Stimulated activated CD8-positive, alpha-beta memory T cell treated with anti-CD3 and anti-CD28 coated beads, Interleukin-15, amount 100 ng/mL, for 24 hours (primary cell): ENCODE data around the gene SIRT5.

Experiments
- DNase-seq: peaks from one replicate; pipeline ENCODE4 v3.0.0-alpha.2; 2020; ENCODE audit warnings: low read depth

Gene SIRT5

DNA sequence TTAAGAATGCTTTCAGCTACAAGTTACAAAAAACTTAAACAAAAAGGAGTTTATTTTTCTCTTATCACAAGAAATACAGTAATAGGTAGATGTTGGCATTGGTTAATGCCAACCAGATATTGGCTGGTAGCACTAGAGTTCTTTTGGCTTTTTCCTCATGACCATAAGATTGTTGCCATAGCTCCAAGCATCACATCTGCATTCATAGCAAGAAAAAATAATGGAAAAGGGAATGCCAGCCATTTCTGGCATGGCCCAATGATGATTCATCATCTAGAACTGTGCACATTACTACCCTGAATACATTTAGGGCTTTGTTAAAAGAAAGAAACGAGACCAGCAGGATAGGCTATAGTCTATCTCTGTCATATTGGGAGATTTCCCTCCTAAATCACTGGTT lies 20.8 kb upstream of the SIRT5 start:
- no peak for DNase-seq

- no peak for DNase-seq
Measured at GRCh38 chr6:13554929-13555333, 19.5 kb upstream of the SIRT5 start.

GRCh38 chr6:13557841-13558240 lies 16.6 kb upstream of the SIRT5 start:
- no peak for DNase-seq

- no peak for DNase-seq
Measured at GRCh38 chr6:13558718-13559117, 15.7 kb upstream of the SIRT5 start.

- no peak for DNase-seq
Measured at GRCh38 chr6:13559251-13559650, 15.2 kb upstream of the SIRT5 start.

DNA sequence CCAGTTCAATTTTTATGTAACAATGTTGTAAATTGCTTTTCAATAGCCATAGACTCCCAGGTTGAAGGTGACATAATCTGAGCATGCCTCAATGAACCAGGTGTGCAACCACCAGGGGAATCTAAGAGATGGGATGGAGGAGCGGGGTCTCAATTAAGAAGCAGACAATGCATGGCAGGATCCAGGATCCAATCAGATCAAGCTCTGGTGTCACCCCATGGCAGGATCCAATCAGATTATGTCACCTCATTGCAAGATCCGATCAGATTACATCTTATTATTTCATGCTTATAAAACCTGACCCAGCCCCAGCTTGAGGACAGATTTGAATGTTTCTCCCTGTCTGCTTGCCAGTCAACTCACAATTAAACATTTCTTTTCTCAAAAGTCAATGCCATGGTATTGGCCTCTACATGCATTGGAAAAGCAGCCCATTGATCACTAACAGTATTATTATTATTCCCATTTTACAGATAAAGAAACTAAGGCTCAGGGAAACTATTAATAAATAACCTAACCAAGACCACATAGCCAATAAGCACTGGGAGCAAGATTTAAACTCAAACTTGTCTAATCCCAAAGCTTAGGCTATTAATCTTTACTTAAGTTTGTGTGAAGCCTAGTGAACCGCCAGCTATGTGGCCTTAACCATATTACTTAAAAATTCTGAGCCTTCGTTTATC lies 14.3 kb upstream of the SIRT5 start:
- DNase-seq, result no peak

DNA sequence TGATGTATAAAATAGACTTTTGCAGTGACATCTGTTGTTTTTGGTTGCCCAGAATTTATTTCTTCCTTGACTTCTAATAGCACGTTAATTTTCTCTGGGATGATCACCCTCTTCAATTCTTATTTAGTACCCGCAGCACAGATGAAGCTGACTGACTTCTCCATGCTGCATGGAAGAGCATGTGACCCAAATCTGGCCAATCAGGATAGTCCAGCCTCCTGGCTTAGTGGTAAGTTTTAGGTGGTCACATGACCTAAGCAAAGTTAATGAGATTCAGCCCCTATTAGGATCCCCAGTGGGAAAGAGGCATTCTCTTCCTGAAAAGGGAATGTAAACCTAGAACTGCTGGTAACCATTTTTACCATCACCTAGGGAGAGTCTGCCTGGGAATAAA lies 13.8 kb upstream of the SIRT5 start:
- no peak for DNase-seq

GRCh38 chr6:13561624-13562267 lies 12.7 kb upstream of the SIRT5 start:
- no peak for DNase-seq

GRCh38 chr6:13563009-13563408 lies 11.4 kb upstream of the SIRT5 start:
- DNase-seq, result no peak

DNA sequence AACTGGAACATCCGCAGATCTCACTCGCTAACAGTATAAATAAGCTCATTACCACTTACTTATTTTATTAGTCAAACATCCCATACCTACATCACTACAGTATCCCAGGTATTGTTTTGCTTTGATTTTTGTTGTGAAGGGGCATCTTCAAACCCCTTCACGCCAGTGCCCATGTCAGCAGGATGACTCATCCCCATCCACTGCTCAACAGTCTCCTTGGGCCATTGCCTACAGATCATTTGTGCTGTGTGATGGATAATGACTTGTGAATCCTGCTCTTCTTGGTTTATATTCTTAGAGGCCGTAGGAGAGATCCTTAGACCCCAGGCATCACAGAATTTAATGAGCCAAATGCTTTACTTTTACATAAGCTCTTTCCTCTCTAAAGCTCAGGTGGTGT lies 8.5 kb upstream of the SIRT5 start:
- no peak for DNase-seq

- no peak for DNase-seq
Measured at GRCh38 chr6:13566500-13566899, 7.9 kb upstream of the SIRT5 start.

- no peak for DNase-seq
Measured at GRCh38 chr6:13568970-13569369, 5.4 kb upstream of the SIRT5 start.

GRCh38 chr6:13572240-13572639 lies 2.2 kb upstream of the SIRT5 start:
- DNase-seq, result no peak

DNA sequence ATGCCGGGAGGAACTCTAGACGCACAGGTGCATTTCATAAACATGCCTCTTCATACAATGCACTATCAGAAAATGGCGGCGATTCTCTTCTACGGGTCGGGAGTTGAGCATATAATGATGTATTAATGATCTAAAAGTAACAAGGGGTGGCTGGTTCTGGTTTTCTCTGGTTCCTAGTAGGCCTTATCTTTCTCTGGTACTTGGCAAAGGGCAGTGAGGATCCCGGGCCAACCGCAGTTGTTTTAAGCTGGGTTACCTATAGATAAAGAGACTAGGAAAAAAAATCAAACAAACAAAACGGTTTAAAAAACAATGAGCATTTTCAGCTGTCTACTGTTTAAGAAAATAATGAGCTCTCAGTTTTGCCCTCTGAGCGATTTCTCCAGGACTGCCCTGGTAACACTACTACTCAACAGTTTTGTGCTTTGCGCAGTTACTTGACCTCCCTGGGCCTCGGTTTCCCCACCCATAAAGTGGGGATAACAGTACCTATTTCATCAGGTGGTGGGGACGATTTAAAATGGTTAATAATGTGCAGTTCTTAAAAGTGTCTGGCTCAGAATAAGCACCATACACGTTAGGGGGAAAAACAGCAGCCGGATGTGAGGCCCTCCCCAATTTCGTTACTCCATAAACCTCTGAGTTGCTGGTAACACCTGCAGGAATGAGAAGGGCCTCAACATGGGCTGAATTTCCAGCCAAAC lies 1.3 kb upstream of the SIRT5 start:
- no peak for DNase-seq

- DNase-seq, result no peak
Measured at GRCh38 chr6:13573669-13574110, 711 bp upstream of the SIRT5 start.

DNA sequence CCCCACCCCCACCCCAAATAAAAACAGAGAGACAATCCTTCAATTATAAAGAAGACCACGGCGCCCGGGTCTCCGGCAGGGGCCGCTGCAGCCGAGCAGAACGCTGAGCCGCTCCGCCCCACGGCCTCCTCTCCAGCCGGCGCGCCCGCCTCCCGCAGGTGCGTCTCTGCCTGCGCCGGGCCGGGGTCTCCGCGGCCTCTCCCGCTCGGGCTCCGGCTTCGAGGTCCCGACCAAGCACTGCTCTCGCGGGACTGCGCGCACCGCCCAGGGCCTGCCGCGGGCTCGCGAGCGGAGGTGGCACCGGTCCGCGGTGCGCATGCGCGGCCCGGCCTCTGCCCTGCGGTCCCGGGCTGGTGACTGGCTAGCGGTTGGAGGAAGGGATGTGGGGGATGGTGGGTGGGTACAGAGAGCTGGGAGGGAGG lies 241 bp upstream of the SIRT5 start:
- peak; percentile 77 for DNase-seq

GRCh38 chr6:13575377-13575775 lies 975 bp downstream of the SIRT5 start:
- no peak for DNase-seq

GRCh38 chr6:13576017-13576416 lies 1.6 kb downstream of the SIRT5 start:
- no peak for DNase-seq

DNA sequence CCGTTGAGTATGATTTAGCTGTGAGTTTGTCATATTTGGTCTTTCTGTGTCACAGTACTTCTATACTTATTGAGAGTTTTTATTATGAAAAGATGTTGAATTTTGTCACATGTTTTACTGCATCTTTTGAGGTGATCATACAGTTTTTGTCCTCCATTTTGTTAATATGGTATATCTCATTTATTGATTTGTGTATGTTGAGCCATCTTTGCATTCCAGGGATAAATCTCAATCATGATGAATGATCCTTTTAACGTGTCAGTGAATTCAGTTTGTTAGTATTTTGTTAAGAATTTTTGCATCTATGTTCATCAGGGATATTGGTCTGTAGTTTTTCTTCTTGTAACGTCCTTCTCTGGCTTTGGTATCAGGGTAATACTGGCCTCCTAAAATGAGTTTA lies 3.5 kb downstream of the SIRT5 start:
- DNase-seq, result no peak

DNA sequence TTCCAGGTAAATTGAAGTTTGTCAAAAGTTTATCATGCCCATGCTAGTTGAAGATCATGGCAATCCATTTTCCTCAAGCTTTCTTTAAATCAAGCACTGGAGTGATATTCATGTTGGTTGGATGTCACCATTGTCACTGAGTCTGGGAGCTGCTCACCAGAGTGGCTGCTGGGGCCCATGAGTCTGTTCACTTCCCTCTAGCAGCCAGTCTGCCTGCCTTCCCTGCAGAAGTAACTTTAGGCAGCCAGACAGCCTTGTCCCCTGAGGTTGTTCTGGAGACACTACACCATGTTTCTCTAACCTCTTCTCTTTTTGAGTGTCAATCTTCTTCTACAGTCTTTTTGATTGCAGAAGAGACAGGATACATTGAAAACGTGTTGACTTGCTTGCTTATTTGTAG lies 5.5 kb downstream of the SIRT5 start:
- no peak for DNase-seq

DNA sequence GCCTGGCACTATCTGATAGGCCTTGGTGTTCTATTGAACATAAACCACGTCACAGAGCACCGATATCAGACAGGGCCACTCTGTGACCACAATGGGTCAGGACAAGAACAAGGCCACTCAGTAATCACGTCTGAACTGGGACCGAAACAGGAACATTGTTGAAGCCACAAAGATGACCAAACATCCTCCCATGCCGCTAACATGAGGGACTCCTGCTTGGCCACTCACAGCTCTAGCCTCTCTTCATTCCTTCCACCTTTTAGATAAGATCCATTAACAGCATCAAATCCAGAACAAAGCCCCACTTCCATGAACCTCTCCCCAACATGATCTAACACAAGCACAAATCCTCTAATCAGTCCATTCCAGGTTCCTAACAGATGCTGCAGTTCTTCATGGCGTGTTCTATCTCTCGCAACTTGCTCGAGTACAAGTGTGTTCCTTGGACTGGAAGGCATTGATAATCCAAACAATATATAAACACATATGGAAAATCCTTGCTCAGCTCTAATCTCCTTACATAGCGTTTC lies 7.4 kb downstream of the SIRT5 start:
- no peak for DNase-seq

DNA sequence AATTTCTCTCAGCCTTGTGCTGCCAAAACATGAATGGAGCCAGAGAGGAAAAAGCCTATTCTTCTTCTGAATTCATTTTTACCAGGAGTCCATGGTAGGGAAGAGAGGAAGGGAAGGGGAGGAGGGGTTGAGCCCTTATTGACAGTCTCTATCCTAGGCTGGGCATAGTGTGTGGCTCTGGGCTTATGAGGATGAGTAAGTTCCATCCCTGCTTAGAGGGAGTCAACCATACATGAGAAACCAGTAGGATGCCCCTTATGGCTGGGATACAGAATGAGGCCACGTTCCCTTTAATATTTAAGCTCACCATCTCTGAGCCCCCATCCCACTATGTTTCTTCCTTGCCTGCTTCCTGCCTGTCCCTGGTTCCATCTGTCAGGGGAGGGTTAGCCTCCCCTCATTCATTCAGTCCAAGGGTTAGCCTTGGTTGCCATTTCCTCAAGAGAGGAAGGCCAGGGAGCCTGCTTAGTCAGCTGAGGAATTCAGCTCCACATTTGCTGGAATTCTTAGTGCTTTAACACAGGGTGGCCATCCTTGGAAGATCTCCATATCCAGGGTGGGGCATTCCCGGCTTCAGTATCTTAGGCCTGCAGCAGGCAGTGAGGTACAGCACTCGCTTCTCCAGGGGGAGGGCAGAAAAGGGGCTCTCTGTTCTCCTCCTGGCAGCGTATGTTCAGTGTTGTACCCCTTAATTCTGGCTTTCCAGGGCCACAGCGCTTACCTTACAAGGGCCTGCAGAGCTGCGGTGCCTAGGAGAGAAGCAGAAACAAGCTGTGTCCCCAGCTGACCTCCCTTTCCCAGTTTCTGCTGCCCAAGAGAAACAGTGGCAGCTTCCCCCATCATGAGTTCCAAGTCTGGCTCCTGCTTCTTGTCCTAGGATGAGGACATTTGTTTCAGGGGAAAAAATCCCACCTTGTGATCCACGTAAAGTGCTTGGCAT lies 12.5 kb downstream of the SIRT5 start:
- no peak for DNase-seq
